ENCODE results near the gene DCUN1D3.

GRCh38 chr16:20818929-20819585 is 81.1 kb downstream of the DCUN1D3 start:
- TF ChIP-seq CTCF (IDR thresholded peaks at IDR 0.05; ENCODE audit: low read depth, low read length) (no peak), POLR2A (IDR thresholded peaks at IDR 0.05; ENCODE audit: extremely low read depth, insufficient read length) (no peak), MYC (IDR thresholded peaks at IDR 0.05; ENCODE audit: low read depth, low read length) (no peak), MAX (IDR thresholded peaks at IDR 0.05; ENCODE audit: low read depth, low read length) (no peak)
